NCI-H1417 treated with DMSO at 0.1 percent for 48 hours (cell line): Measurements from ENCODE around the gene IL17REL.

Experiments
- DNase-seq: peaks from one replicate; lab custom pipeline; 2025; lab: John Stamatoyannopoulos, UW

Gene IL17REL

DNA sequence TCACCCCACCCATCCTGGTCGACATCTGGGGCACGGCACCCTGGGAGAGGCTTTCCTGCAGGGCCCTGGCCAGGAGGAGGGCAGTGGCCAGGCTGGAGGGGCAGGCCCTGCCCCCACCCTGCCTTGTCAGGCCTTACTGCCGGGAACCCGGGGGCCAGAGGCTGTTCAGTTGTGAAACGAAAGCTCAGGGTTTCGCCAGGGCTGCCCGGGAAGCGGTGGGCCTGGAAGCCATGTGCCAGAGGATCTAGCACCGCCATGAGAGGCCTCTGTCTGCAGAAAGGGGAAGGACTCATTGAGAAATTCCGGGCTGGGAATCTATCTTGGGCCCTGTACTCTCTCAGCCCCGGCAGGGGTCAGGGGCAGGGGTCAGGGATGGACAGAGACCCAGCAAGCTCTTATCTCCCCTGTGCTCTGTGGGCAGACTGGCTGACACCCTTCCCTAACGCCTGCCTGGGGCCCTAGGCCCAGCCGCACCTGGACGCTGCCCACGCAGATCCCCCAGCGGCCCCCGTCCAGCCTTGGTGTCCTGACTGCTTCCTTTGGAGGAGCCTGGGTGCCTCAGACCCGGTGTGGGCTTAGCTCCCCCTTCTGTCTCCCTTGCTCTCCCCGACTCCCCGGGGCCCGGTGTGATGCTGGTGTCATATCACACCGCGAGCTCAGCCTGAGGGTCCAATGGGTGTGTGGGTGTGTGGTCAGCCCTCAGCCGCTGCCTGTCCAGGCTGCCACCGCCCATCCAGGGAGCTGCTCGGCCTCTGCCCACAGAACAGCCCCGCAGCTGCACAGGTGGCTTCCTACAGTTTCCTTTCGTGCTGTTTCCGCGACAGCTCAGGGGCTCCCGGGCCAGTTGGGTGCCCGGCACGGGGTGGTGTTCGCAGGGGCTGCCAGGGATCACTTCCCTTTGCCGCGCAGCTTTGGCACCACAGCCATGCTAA is 45.5 kb downstream of the IL17REL start:
- no peak for DNase-seq

DNA sequence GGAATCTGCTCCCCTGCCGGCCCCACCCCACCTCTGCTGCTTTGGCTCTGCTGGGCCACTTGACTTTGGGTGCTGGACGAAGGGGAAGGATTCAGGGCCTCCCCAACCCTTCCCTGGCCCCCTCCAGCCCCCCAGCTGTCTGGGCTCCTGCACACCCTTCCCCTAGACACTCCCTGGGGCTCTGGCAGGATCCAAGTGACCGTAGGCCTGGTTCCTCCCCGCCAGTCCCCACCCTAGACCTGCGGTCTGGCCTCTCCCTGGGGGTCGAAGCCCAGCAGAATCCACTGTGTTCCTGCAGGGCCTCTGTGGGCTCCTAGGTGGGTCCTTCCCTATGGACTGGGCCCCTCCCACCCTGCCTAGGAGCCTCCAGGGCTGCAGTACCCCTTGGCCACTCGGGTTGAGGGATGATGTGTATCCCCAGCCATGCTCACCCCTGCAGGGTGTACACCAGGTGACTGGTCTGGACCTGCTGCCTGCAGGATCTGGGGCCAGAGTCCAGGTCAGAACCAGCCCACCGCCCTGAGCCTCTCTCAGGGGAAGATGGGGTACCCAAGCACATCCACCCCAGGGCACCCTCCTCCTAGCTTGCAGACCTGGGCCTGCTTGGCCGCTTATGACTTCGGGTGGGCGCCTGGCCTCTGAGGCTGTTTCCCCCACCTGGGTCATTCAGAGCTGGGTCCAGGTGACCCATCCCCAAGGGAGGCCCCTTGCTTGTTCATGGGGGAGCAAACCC is 46.4 kb downstream of the IL17REL start:
- no peak for DNase-seq

DNA sequence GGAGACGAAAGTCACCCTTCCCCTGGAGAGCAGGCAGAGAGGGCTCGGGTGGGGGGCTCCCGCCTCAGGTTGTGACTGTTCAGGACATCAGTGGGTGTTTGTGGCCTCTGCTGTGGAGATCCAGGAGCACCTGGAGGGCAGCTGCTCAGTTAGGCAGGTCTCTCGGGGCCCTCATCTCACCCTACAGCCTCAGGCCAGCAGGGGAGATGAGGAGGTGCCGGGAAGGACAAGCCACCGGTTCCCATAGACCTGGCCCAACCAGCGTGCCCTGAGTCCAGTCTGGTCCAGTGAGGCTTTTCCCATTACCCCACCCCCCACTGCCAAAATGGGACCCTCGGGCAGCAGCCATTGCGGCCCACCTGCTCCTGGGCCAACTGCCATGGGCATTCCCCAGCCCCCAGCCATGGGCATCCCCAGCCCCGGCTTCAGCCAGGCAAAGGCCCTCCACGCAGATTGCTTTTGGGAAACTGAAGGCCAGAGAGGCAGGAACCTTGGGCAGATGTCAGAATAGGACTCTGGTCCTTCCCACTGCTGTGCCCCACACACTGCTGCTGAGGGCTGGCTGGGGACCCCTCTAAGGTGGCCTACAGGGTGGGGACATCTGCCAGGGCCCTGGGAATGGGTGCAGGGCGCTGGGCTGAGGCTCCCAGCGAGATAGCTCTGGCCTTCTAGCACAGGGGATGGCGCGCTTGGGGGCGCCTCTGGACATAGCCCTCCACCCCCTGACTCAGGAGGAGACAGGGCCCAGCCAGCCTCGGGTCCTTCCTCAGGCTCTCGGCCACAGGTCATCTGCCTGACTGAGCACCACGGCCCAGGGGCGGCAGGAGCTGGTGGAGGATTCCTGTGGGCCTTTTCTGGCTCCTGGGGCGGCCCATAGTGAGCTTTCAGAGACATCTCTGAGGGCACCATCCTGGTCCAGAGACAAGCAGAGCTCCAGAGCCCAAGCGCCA is 47.2 kb downstream of the IL17REL start:
- DNase-seq, result no peak

- DNase-seq, result no peak
These were observed 48.2 kb downstream of the IL17REL start for GRCh38 chr22:49964136-49965090.

- no peak for DNase-seq
These were observed 48.9 kb downstream of the IL17REL start for GRCh38 chr22:49963647-49964026.

GRCh38 chr22:49962751-49963646 is 49.6 kb downstream of the IL17REL start:
- DNase-seq, result no peak

GRCh38 chr22:49962012-49962750 is 50.4 kb downstream of the IL17REL start:
- no peak for DNase-seq

DNA sequence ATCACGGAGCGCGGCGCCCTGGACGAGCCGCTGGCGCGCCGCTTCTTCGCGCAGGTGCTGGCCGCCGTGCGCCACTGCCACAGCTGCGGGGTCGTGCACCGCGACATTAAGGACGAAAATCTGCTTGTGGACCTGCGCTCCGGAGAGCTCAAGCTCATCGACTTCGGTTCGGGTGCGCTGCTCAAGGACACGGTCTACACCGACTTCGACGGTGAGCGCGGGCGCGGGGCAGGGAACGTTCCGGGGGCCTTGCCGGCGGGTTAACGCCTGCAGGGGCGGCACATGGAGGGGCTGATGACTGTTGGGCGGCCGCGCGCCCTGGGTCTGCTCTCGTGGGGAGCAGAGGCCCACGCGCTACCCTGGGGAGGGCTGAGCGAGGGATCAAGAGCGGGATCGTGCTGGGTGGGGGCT is 51.0 kb downstream of the IL17REL start:
- DNase-seq, result no peak

GRCh38 chr22:49961005-49961600 is 51.5 kb downstream of the IL17REL start:
- DNase-seq, result no peak

GRCh38 chr22:49960159-49961004 is 52.2 kb downstream of the IL17REL start, which contains the start of gene PIM3:
PIM3 (plus strand) TSS chr22:49960772; CDS start chr22:49960948, 176 bp downstream.
- DNase-seq, result peak; percentile 40

DNA sequence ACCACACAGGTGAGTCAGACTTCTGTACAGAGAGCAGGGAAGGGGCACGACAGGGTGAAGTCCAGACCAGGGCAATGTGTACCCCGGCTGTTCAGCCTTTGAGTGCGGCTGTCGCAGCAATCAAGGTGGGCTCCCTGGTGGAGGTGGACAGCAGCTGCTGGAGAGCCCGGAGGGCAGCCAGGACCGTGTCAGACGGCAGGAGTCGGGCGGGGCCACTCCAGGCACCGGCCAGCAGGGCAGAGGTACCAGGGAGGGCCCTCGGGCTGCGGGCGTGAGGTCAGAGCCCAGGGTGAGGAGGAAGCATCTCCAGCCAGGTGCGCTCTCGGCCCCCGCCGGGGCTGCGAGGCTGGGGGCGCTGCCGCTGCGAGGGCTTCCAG is 52.8 kb downstream of the IL17REL start:
- DNase-seq, result no peak

GRCh38 chr22:49958931-49959781 is 53.4 kb downstream of the IL17REL start:
- no peak for DNase-seq

GRCh38 chr22:49958366-49958921 is 54.1 kb downstream of the IL17REL start:
- no peak for DNase-seq

DNA sequence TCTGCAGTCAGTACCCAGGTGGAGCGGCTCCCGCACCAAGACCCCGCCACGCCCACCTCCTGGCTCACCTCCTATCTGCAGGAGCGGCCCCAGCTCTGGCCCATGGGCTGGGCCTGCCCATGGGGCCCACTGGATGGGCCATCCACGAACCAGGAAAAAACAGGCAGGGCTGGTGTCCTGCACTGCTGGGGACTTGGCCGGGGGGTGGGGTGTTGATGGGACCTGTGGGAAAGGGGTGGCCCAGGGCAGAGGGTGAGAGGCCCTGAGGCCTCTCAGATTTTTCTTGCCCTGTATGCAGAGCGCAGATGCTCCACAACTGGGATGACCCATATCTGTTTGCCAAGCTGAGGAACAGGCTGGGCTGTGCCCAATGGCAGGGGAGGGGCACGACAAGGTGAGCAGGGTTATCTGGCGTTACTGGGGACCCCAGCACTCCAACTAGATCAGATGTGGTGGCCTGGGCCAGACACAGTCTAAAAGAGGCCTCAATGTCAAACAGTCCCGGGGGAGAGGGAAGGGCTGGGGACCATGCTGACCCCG is 54.7 kb downstream of the IL17REL start:
- no peak for DNase-seq

DNA sequence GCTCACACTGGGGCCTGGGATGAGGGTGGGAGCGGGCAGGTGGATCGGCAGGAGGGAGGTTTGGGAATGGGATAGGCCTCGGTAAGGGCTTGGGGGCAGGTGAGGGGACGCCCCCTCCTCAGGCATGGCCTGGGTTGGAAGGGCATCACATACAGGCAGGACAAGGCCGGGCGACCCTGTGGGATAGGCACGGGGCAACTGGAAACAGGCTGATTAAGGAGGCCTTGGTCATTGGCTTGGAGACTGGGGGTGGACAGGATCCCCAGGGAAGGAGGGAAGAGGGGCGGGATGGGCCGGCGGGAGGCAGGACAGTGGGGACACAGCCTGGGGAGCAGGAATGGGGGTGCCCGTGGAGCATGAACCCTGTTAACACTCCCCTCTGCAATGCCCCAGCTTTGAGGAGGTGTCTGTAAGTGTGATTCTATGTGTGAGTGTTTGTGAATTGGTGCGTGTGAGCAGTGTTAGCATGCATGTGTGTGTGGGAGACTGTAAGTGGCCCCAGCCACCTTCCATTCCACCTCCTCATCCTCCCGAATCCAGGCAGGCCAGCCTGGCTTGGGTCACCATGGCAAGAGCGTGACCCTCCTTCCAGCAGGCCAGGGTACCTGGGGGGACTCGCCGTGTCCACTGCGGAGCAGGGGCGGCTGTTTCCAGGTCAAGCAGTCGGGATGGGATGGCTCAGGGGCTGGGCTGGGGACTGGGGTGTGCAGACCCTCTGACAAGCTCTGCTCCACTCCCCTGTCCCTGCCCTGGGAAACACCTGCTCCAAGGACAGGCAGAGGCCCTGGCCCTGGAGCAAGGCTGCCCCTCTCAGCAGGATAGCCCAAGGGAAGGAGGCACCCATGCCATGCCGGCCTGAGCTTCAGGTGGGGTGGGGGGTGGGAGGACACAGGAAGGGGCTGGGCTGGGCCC is 55.4 kb downstream of the IL17REL start:
- DNase-seq, result no peak
